NOMO-1 treated with DMSO at 0.1 percent for 48 hours (cell line): ENCODE data around the gene CSTF1.

Experiments used
- DNase-seq: peaks from one replicate; lab custom pipeline; 2025; ENCODE audit not compliant: unreplicated experiment; lab: John Stamatoyannopoulos, UW

The CSTF1 gene

GRCh38 chr20:56449459-56449858, 57.0 kb downstream of the CSTF1 start:
- no peak for DNase-seq

GRCh38 chr20:56451056-56451765, 58.8 kb downstream of the CSTF1 start:
- DNase-seq, result peak; percentile 26

GRCh38 chr20:56453352-56453751, 60.9 kb downstream of the CSTF1 start:
- peak; percentile 78 for DNase-seq

- no peak for DNase-seq
These were observed 62.3 kb downstream of the CSTF1 start for GRCh38 chr20:56454754-56455153.
